ENCODE data around the gene MYO6. TPM values are rescaled to one million over a fixed set of nuclear protein-coding genes. Genes with fewer than 3 reads are reported as not detected.

MYO6 gene
- polyA plus RNA-seq, 1 donor (not counting 4 experiments of a cell fraction or from before 2014, with no cell fraction given), result 24.5 TPM

- Histone ChIP-seq H3K9me3 (ENCODE audit: control insufficient read depth, low read depth, low read length) (no peaks in the 10 kb centered on the region), H4K20me1 (ENCODE audit: control insufficient read depth, extremely low read depth, insufficient read depth, low read length) (no peaks in the 10 kb centered on the region), H3K27ac (ENCODE audit: control insufficient read depth, insufficient read depth, low read length) (no peak overlapping the region), H3K9ac (ENCODE audit: control insufficient read depth, extremely low read depth, insufficient read depth, low read length) (no peak overlapping the region), H3K4me1 (ENCODE audit: control insufficient read depth, extremely low read depth, insufficient read depth, low read length) (no peaks in the 10 kb centered on the region), H3K36me3 (ENCODE audit: control insufficient read depth in 2 of 2, extremely low read depth in 1 of 2, insufficient read depth in 2 of 2, low read length in 2 of 2) (no peaks in the 10 kb centered on the region), H2AFZ (ENCODE audit: control insufficient read depth, low read length) (no peak overlapping the region), H3K79me2 (ENCODE audit: control insufficient read depth, insufficient read depth, low read length) (peaks cover 27% of the 10 kb centered on the region), H3K4me2 (ENCODE audit: control insufficient read depth, extremely low read depth, insufficient read depth, low read depth, low read length) (no peak overlapping the region), H3K27me3 (ENCODE audit: control insufficient read depth, extremely low read depth, insufficient read depth, low read length) (no peaks in the 10 kb centered on the region), H3K9me1 (ENCODE audit: control insufficient read depth, extremely low read depth, insufficient read depth, low read length) (no peaks in the 10 kb centered on the region), H3K4me3 (ENCODE audit: control insufficient read depth in 2 of 3, extremely low read depth in 1 of 3, insufficient read depth in 2 of 3, low read depth in 1 of 3, low read length in 3 of 3) (no peak overlapping the region)
- DNase-seq (ENCODE audit: low read depth, low spot score), result no peak
- TF ChIP-seq CTCF (optimal IDR thresholded peaks at IDR 0.05 in 1 of 3, IDR thresholded peaks at IDR 0.05 in 1 of 3, conservative IDR thresholded peaks at IDR 0.05 in 1 of 3; ENCODE audit: extremely low read depth in 1 of 3, insufficient read depth in 2 of 3, low read length in 3 of 3) (no peak), EZH2 (IDR thresholded peaks at IDR 0.05; ENCODE audit: low read length) (no peak)
- dilution Hi-C loops (cut with MboI; ENCODE audit: extremely low pct_ligation_motif_present, low sequenced_read_pairs), result no loop called here
- FAIRE-seq, result no peak
Measured at GRCh38 chr6:75786152-75786551, 37.1 kb downstream of the MYO6 start.

- Histone ChIP-seq H3K36me3 (ENCODE audit: control insufficient read depth in 2 of 2, extremely low read depth in 1 of 2, insufficient read depth in 2 of 2, low read length in 2 of 2) (no peaks in the 10 kb centered on the region), H3K4me1 (ENCODE audit: control insufficient read depth, extremely low read depth, insufficient read depth, low read length) (peaks cover 6% of the 10 kb centered on the region), H4K20me1 (ENCODE audit: control insufficient read depth, extremely low read depth, insufficient read depth, low read length) (no peaks in the 10 kb centered on the region), H3K27ac (ENCODE audit: control insufficient read depth, insufficient read depth, low read length) (no peak overlapping the region), H3K4me3 (ENCODE audit: control insufficient read depth in 2 of 3, extremely low read depth in 1 of 3, insufficient read depth in 2 of 3, low read depth in 1 of 3, low read length in 3 of 3) (no peak overlapping the region), H3K27me3 (ENCODE audit: control insufficient read depth, extremely low read depth, insufficient read depth, low read length) (no peaks in the 10 kb centered on the region), H3K9me3 (ENCODE audit: control insufficient read depth, low read depth, low read length) (no peaks in the 10 kb centered on the region), H3K4me2 (ENCODE audit: control insufficient read depth, extremely low read depth, insufficient read depth, low read depth, low read length) (no peak overlapping the region), H3K9me1 (ENCODE audit: control insufficient read depth, extremely low read depth, insufficient read depth, low read length) (no peaks in the 10 kb centered on the region), H3K9ac (ENCODE audit: control insufficient read depth, extremely low read depth, insufficient read depth, low read length) (no peak overlapping the region), H2AFZ (ENCODE audit: control insufficient read depth, low read length) (no peak overlapping the region), H3K79me2 (ENCODE audit: control insufficient read depth, insufficient read depth, low read length) (peaks cover 22% of the 10 kb centered on the region)
- TF ChIP-seq CTCF (optimal IDR thresholded peaks at IDR 0.05 in 1 of 3, IDR thresholded peaks at IDR 0.05 in 1 of 3, conservative IDR thresholded peaks at IDR 0.05 in 1 of 3; ENCODE audit: extremely low read depth in 1 of 3, insufficient read depth in 2 of 3, low read length in 3 of 3) (no peak), EZH2 (IDR thresholded peaks at IDR 0.05; ENCODE audit: low read length) (no peak)
- FAIRE-seq (no peak), DNase-seq (ENCODE audit: low read depth, low spot score) (no peak)
- dilution Hi-C loops (cut with MboI; ENCODE audit: extremely low pct_ligation_motif_present, low sequenced_read_pairs), result no loop called here
Measured at GRCh38 chr6:75788894-75789293, 39.9 kb downstream of the MYO6 start.
